ENCODE data around the gene SMIM22.

Gene SMIM22

DNA sequence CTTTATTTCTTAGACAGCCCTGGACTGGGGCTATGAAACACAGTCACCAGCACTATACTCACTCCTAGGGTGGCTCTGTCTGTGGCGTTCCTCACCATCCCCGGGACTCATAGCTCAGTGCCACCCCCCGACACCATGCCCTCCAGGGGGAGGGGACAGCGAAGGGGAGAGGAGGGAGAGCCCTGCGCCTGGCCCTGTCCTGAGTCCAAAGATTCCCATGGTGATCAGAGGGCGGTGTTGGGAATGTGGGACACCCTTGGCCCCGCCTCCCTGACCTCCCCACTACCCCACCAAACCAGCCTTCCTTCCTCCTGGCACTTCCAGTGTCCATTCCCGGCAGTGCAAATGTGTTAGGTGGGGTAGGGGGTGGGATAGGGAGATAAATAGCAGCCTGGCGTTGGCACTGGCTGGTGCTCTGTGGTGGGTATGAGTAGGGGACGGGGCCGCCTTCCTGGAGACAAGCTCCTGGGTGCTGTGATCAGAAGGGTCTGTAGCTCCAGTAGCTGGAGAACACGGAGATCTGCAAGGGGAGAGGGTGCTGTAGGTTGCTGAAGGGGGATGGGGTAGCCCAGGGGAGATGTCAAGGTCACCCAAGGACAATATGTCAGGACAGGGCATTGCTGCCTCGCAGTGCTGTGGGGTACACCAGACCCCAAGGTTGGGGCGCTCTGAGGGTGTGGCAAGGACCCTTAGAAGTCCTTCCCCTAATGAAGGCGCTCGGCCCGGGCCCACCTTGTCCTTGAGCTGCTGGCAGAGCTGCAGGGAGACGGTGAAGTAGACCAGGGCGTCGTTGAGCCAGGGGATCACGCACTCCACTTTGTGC lies 2.0 kb downstream of the SMIM22 start:
- no peak for DNase-seq (ENCODE audit: low spot score)
- Histone ChIP-seq H3K4me3 (no peak overlapping the region), H3K27ac (no peak overlapping the region)
- TF ChIP-seq, protein P1, sequence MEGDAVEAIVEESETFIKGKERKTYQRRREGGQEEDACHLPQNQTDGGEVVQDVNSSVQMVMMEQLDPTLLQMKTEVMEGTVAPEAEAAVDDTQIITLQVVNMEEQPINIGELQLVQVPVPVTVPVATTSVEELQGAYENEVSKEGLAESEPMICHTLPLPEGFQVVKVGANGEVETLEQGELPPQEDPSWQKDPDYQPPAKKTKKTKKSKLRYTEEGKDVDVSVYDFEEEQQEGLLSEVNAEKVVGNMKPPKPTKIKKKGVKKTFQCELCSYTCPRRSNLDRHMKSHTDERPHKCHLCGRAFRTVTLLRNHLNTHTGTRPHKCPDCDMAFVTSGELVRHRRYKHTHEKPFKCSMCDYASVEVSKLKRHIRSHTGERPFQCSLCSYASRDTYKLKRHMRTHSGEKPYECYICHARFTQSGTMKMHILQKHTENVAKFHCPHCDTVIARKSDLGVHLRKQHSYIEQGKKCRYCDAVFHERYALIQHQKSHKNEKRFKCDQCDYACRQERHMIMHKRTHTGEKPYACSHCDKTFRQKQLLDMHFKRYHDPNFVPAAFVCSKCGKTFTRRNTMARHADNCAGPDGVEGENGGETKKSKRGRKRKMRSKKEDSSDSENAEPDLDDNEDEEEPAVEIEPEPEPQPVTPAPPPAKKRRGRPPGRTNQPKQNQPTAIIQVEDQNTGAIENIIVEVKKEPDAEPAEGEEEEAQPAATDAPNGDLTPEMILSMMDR (IDR thresholded peaks at IDR 0.05) = no peak

DNA sequence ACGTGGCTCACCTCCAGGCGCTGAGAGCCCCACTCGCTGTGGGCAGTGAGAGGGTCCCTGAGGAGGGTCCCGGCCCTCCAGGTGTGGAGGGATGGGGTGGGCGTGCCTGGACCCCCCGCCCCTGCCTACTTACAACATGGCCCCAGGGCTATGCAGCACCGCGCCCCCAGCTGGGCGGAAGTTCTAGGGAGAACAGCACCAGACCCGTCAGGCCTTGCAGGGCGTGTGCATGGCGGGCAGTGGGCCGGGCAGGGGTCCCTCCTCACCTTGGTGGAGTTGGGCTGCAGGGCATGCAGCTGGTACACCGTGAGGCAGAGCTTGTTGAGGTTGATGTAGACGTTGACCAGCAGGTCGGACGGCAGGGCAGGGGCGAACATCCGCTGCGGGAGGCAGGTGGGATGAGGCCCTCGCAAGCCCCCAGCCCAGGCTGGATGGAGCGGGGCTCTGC lies 2.7 kb downstream of the SMIM22 start:
- TF ChIP-seq, protein P1 (IDR thresholded peaks at IDR 0.05) = no peak
- no peak overlapping the region for H3K4me3 ChIP-seq
- no peak overlapping the region for H3K27ac ChIP-seq
- DNase-seq (ENCODE audit: low spot score) = no peak

DNA sequence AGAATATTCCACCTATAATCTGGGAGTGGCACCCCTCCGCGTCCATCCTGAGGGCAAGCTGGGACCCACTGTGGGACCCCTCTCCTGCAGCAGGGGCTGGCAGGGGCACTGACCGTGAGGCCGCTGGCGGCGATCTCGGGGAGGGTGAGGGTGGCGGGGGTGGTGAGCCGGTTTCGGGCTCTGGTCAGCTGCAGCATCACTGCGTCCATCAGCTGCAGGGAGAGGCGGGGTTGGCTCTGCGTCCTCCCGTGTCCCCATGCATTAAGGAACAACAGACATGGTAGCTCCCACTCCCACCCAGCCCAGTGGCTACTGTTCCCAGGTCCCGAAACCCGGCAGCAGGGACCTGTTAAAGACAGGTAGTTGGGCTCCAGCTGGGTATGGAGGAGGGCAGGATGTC lies 3.3 kb downstream of the SMIM22 start:
- no peak for DNase-seq (ENCODE audit: low spot score)
- no peak overlapping the region for H3K27ac ChIP-seq
- TF ChIP-seq, protein P1 (IDR thresholded peaks at IDR 0.05) = no peak
- no peak overlapping the region for H3K4me3 ChIP-seq

DNA sequence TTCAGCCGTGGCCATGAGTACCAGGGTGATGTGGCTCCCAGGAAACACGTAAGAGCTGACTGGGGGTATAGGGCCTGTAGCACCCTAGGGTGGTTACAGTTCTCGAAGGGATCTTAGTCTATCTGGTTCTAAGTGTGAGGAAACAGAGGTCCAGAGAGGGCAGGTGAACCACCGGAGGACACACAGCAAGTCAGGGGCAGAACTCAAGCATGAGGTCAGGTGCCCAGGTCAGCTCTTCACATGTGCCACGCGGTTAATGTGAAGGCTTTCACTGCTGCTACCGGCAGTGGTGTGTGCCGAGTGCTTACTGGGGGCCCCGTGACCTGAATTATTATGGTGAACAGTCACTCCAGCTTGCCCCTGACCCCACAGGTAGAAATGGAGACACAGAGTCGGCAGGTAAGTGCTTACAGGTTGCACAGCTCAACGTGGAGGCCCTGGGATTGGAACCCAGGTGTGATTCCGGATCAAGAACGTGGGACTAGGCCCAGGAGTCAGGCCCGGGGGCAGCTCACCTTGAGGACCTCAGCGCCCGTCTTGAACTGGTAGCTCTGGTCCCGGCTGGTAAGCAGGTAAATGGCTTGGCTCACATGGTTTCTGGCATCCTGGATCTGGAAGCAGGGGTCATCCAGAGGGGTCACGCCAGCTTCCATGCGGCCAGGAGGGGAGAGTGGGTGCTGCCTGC lies 4.1 kb downstream of the SMIM22 start:
- no peak for DNase-seq (ENCODE audit: low spot score)
- Histone ChIP-seq H3K4me3 (no peak overlapping the region), H3K27ac (no peak overlapping the region)
- TF ChIP-seq, protein P1 (IDR thresholded peaks at IDR 0.05) = no peak

DNA sequence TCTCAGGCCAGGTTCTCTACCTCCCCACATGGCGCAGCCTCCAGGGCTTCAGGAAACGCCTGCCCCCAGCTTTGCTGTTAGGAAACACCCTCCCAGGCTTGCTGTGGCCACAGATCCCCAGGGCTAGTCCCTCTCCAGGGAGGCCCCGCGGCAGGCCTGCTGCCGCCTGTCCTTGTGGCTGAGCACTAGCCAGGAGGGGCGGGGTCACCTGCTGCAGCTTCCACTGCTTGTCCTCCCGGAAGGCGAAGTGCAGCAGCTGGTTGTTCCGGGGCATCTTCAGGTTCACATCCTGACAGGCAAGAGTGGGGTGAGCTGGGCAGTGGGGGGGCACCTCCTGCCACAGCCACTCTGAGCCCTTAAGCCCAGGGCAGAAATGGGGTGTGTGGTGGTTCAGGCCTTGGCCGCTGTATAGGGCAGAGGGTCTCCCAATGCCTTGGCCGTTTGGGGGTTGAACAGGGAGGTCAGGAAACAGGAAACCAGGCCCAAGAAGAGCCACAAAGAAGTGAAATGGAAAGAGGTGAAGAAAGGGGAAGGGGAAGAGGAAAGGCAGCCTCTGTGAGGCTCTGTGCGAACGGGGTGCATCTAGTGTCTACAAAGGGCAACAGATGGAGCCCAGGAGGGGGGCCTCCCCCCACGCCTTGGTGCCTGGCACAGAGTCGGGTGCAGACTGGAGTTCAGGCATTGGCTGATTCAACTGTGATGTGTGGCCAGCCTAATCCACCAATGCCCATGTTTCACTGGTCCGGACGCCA lies 5.3 kb downstream of the SMIM22 start:
- H3K4me3 ChIP-seq = no peak overlapping the region
- no peak for DNase-seq (ENCODE audit: low spot score)
- no peak overlapping the region for H3K27ac ChIP-seq
- TF ChIP-seq, protein P1 (IDR thresholded peaks at IDR 0.05) = no peak

DNA sequence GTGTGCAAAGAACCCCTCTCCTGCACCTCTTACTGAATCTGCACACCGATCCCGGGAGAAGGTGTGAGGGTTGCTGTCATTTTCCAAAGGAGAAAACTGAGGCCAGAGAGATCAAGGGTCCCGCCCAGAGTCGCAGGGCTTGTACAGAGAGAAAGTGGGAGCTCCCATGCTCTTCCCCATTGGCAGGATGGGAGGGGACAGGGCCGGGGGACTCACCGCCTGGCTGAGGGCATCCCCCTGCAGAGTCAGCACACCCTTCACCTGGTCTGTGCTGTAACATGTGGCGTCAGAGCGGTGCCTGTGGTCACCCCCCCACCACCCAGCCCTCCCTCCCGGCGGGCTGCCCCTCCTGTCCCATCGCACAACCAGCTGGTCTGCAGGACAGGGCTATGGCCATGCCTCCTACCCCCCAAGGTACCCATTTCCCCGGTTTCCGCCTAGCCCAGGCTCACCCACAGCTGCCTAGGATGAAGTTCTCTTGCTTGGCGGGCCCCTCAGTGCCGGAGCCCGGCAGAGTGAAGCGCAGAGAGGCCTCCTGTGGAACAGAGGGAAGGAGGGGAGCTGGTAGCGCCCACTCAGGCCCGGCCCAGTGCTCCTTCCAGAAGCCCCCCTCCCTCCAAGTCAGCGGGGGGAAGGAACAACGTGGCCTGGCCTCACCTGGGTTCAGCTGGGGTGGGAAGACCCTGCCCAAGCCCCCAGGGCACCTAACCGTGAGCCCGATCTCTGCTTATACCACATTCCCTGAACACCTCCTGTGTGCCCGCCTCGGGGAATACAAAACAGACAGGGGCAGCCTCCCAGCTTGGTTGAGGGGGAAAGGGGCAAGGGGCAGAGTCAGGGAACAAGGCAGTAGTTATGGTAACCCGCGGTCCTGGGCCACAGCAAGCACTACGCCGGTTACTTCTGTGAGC lies 6.1 kb downstream of the SMIM22 start:
- TF ChIP-seq, protein P1 (IDR thresholded peaks at IDR 0.05) = no peak
- no peak for DNase-seq (ENCODE audit: low spot score)
- Histone ChIP-seq H3K4me3 (peak overlapping the region; percentile 89), H3K27ac (peak overlapping the region in 1 of 2 donors; percentile 92)

Measured in coronary artery (tissue), 2 donors.